Keratinocyte (primary cell): ENCODE measurements around the gene AMN.

Source experiments
- EZH2 ChIP-seq: IDR thresholded peaks from one replicate; pipeline ENCODE4 v1.6.1; 2012; ENCODE audit warnings: inconsistent platforms, mild to moderate bottlenecking, low read length, moderate library complexity
- TF ChIP-seq, protein P1 (sequence below), 3 experiments: IDR thresholded peaks in 1 of 3; conservative IDR thresholded peaks in 1 of 3; optimal IDR thresholded peaks in 1 of 3; 2 replicates in 2 of 3; 3 replicates in 1 of 3; pipeline versions ENCODE3 to v1.5.1; 2011; ENCODE audit warnings: low read length in 3 of 3, mild to moderate bottlenecking in 3 of 3, moderate library complexity in 2 of 3, control low read depth in 1 of 3, inconsistent platforms in 1 of 3; ENCODE audit not compliant: insufficient read depth in 2 of 3; ENCODE audit errors: extremely low read depth in 1 of 3

DNA sequence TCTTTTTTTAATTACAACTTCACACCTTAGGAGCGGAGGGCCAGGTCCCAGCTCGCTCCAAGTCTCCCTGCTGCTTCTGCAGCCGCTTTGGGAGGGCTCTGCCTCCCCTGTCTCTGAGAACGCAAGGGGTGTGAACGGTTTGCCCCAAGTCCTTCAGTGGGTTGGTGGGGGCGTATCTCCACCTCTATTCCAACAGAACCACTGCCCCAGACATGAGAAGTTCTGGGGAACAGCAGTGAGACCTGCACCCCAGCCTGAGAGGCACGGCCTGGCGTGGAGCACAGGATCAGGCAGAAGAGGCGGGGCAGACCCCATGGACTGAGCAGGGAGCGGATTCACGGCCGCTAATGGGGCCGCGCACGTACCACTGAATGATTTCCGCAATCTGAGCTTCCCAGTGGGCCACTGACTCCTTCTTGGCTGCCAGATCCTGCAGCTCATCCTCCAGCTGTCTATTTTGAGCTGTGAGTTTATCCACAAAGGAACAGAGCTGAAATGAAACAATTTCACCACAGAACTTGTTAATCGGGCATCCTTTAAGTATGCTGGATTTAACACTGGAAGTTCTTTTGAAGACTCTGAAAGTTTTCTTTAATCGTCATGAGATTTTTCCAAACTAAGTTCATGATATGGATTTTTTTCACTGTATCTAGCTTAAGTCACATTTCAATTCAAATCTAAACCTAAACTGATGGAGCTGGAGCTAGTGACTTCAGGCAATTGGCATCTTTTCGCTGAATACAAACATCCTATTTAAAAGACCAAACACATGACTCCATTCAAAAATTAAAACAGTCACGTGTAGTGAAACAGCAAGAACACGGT is 44.4 kb downstream of the AMN start:
- TF ChIP-seq, protein P1, sequence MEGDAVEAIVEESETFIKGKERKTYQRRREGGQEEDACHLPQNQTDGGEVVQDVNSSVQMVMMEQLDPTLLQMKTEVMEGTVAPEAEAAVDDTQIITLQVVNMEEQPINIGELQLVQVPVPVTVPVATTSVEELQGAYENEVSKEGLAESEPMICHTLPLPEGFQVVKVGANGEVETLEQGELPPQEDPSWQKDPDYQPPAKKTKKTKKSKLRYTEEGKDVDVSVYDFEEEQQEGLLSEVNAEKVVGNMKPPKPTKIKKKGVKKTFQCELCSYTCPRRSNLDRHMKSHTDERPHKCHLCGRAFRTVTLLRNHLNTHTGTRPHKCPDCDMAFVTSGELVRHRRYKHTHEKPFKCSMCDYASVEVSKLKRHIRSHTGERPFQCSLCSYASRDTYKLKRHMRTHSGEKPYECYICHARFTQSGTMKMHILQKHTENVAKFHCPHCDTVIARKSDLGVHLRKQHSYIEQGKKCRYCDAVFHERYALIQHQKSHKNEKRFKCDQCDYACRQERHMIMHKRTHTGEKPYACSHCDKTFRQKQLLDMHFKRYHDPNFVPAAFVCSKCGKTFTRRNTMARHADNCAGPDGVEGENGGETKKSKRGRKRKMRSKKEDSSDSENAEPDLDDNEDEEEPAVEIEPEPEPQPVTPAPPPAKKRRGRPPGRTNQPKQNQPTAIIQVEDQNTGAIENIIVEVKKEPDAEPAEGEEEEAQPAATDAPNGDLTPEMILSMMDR (optimal IDR thresholded peaks at IDR 0.05 in 1 of 3, IDR thresholded peaks at IDR 0.05 in 1 of 3, conservative IDR thresholded peaks at IDR 0.05 in 1 of 3; ENCODE audit: extremely low read depth in 1 of 3, insufficient read depth in 2 of 3, low read length in 3 of 3), result no peak
- no peak for TF ChIP-seq EZH2
